IMR-90 (cell line): ENCODE measurements around the gene TCERG1L. TPM values are rescaled to one million over a fixed set of nuclear protein-coding genes. Genes with fewer than 3 reads are reported as not detected.

Experiments
- ATAC-seq: fragments of 200-7000 bp; cut with Tn5 transposase; 2 replicates; pipeline ENCODE4 v1.9.1; 2020; ENCODE audit warnings: low read depth, mild to moderate bottlenecking, moderate library complexity
- BruUV-seq: library from RNA; stranded (reverse); fragments of 400-500 nt; replicated peaks from 2 replicates; lab custom pipeline; 2021; lab: Mats Ljungman, UMichigan
- CTCF ChIA-PET: fragments of 300-600 bp; formaldehyde crosslinking; extraction: SDS; loops from one replicate; lab custom pipeline; 2021; ENCODE audit warnings: antibody characterized with exemption; lab: Yijun Ruan, JAX
- POLR2A ChIA-PET: fragments of 300-600 bp; sonication (Branson Sonifier 250); formaldehyde crosslinking; loops from one replicate; lab custom pipeline; 2022; ENCODE audit warnings: antibody characterized with exemption; ENCODE audit not compliant: unreplicated experiment; lab: Charles Lee
- DNase-seq: peaks from one replicate; pipeline ENCODE4 v3.0.0; 2013
- H2AFZ ChIP-seq: replicated peaks from 2 replicates; pipeline ENCODE3; 2013; ENCODE audit warnings: low read length, mild to moderate bottlenecking; ENCODE audit not compliant: poor library complexity
- H2AK5ac ChIP-seq: 2 replicates; pipeline ENCODE4 v1.6.1; 2013; ENCODE audit warnings: low read depth, low read length, inconsistent platforms
- H2AK9ac ChIP-seq: replicated peaks from 2 replicates; pipeline ENCODE3; 2013; ENCODE audit warnings: mild to moderate bottlenecking, low read depth, low read length, moderate library complexity; ENCODE audit not compliant: poor library complexity
- H2BK120ac ChIP-seq: 2 replicates; pipeline ENCODE4 v1.6.1; 2013; ENCODE audit warnings: low read depth, low read length, inconsistent platforms
- H2BK15ac ChIP-seq: 3 replicates; pipeline ENCODE4 v1.6.1; 2013; ENCODE audit warnings: low read depth, low read length, inconsistent platforms
- H2BK20ac ChIP-seq: 2 replicates; pipeline ENCODE4 v1.6.1; 2013; ENCODE audit warnings: low read depth, mild to moderate bottlenecking, inconsistent platforms, low read length, moderate library complexity
- H2BK5ac ChIP-seq: 2 replicates; pipeline ENCODE4 v1.6.1; 2013; ENCODE audit warnings: mild to moderate bottlenecking, low read depth, low read length, inconsistent platforms; ENCODE audit not compliant: poor library complexity, severe bottlenecking
- H3K14ac ChIP-seq: replicated peaks from 2 replicates; pipeline ENCODE4 v1.6.1; 2013; ENCODE audit warnings: low read depth, low read length, inconsistent platforms
- H3K18ac ChIP-seq: 2 replicates; pipeline ENCODE4 v1.6.1; 2013; ENCODE audit warnings: low read depth, low read length, control low read depth
- H3K23ac ChIP-seq: 2 replicates; pipeline ENCODE4 v1.6.1; 2013; ENCODE audit warnings: low read depth, low read length, inconsistent platforms
- H3K27ac ChIP-seq: 2 replicates; pipeline ENCODE4 v1.5.1; 2013; ENCODE audit warnings: mild to moderate bottlenecking, control low read depth, low read length; ENCODE audit not compliant: insufficient read depth
- H3K27me3 ChIP-seq: 2 replicates; pipeline ENCODE4 v1.6.1; 2013; ENCODE audit warnings: low read length; ENCODE audit not compliant: control insufficient read depth, insufficient read depth
- H3K36me3 ChIP-seq: 2 replicates; pipeline ENCODE4 v1.6.1; 2013; ENCODE audit warnings: low read length, mixed read lengths; ENCODE audit not compliant: control insufficient read depth, insufficient read depth
- H3K4ac ChIP-seq: 2 replicates; pipeline ENCODE4 v1.6.1; 2013; ENCODE audit warnings: low read depth, low read length, inconsistent platforms
- H3K4me1 ChIP-seq: 2 replicates; pipeline ENCODE4 v1.6.1; 2013; ENCODE audit warnings: low read length, mixed read lengths; ENCODE audit not compliant: control insufficient read depth, insufficient read depth
- H3K4me2 ChIP-seq: 2 replicates; pipeline ENCODE4 v1.6.1; 2013; ENCODE audit warnings: low read depth, mild to moderate bottlenecking, control low read depth, low read length, moderate library complexity
- H3K4me3 ChIP-seq: 2 replicates; pipeline ENCODE4 v1.5.1; 2013; ENCODE audit warnings: low read depth, mild to moderate bottlenecking, control low read depth, low read length, moderate library complexity; ENCODE audit not compliant: insufficient read depth
- H3K56ac ChIP-seq: 2 replicates; pipeline ENCODE4 v1.6.1; 2013; ENCODE audit warnings: low read length, inconsistent platforms; ENCODE audit not compliant: insufficient read depth; ENCODE audit errors: extremely low read depth
- H3K79me1 ChIP-seq, 2 experiments: 2 replicates each; pipeline ENCODE4 v1.6.1; 2013; ENCODE audit warnings: low read length in 2 of 2, inconsistent platforms in 1 of 2, low read depth in 1 of 2
- H3K9ac ChIP-seq: 2 replicates; pipeline ENCODE4 v1.6.1; 2013; ENCODE audit warnings: low read depth, low read length, control low read depth
- H3K9me1 ChIP-seq: 2 replicates; pipeline ENCODE4 v1.6.1; 2013; ENCODE audit warnings: low read length, inconsistent platforms; ENCODE audit not compliant: insufficient read depth
- H3K9me3 ChIP-seq: 2 replicates; pipeline ENCODE4 v1.6.1; 2013; ENCODE audit warnings: low read length; ENCODE audit not compliant: control insufficient read depth, insufficient read depth
- H4K20me1 ChIP-seq: 2 replicates; pipeline ENCODE4 v1.6.1; 2013; ENCODE audit warnings: low read length, inconsistent platforms; ENCODE audit not compliant: insufficient read depth
- H4K5ac ChIP-seq: 2 replicates; pipeline ENCODE4 v1.6.1; 2013; ENCODE audit warnings: mild to moderate bottlenecking, low read depth, low read length, control low read depth
- H4K8ac ChIP-seq, 2 experiments: 2 replicates each; pipeline ENCODE4 v1.6.1; 2013; ENCODE audit warnings: low read depth in 2 of 2, low read length in 2 of 2, control low read depth in 1 of 2, inconsistent platforms in 1 of 2
- H4K91ac ChIP-seq: 2 replicates; pipeline ENCODE4 v1.6.1; 2013; ENCODE audit warnings: low read depth, low read length, inconsistent platforms; ENCODE audit not compliant: insufficient read depth
- NFE2L2 ChIP-seq: fragments of 150-350 bp; IDR thresholded peaks from 2 replicates; pipeline ENCODE4 v1.6.1; 2016; ENCODE audit warnings: low read depth, mild to moderate bottlenecking, low read length
- POLR2A ChIP-seq: IDR thresholded peaks from 2 replicates; pipeline ENCODE4 v1.6.1; 2012; ENCODE audit warnings: mild to moderate bottlenecking, low read depth, low read length
- RCOR1 ChIP-seq: IDR thresholded peaks from 2 replicates; pipeline ENCODE4 v1.6.1; 2012; ENCODE audit warnings: mild to moderate bottlenecking, low read length, improper control_type of control experiment; ENCODE audit not compliant: insufficient replicate concordance
- SMC3 ChIP-seq: fragments of 150-350 bp; IDR thresholded peaks from 2 replicates; pipeline ENCODE4 v1.6.1; 2016; ENCODE audit warnings: low read depth, mild to moderate bottlenecking, antibody characterized with exemption, low read length, moderate library complexity
- WGBS, 2 experiments: methylation state at CpG; one replicate each; pipeline versions ENCODE4 v1.1.5 to v1.1.7; 2013; ENCODE audit warnings: missing lambda C conversion rate in 2 of 2; ENCODE audit not compliant: insufficient read length in 1 of 2; ENCODE audit errors: extremely low coverage in 2 of 2; 5-methylcytosine and 5-hydroxymethylcytosine counted together
- dilution Hi-C: fragments of 300-500 bp; cut with HindIII; formaldehyde crosslinking; loops from one replicate; pipeline ENCODE4 v1.14.3; 2018; ENCODE audit warnings: low sequenced_read_pairs; ENCODE audit not compliant: unreplicated experiment
- in situ Hi-C: fragments of 300-500 bp; cut with MboI; formaldehyde crosslinking; loops from 3 replicates; pipeline ENCODE4 v1.14.3; 2019; ENCODE audit warnings: low sequenced_read_pairs, inconsistent platforms, mixed read lengths
- intact Hi-C: fragments of 100-400 bp; cut with micrococcal nuclease; formaldehyde crosslinking; loops from 2 replicates; pipeline ENCODE4 v1.10.0; 2022
- polyA plus RNA-seq, 3 experiments: library from polyadenylated mRNA; depleted of rRNA; stranded (reverse); fragments of >200 nt; gene quantifications; 2 replicates each; pipeline ENCODE4 v1.2.3, GENCODE V29; 2012; ENCODE audit warnings: low replicate concordance in 1 of 3
- total RNA-seq: library from RNA; depleted of rRNA; stranded (reverse); fragments of >200 nt; gene quantifications from 2 replicates; pipeline ENCODE4 v1.2.3, GENCODE V29; 2012

TCERG1L gene
- total and polyA plus RNA-seq, 2 of the 4 experiments (the other 2 are of a cell fraction) = not detected

DNA sequence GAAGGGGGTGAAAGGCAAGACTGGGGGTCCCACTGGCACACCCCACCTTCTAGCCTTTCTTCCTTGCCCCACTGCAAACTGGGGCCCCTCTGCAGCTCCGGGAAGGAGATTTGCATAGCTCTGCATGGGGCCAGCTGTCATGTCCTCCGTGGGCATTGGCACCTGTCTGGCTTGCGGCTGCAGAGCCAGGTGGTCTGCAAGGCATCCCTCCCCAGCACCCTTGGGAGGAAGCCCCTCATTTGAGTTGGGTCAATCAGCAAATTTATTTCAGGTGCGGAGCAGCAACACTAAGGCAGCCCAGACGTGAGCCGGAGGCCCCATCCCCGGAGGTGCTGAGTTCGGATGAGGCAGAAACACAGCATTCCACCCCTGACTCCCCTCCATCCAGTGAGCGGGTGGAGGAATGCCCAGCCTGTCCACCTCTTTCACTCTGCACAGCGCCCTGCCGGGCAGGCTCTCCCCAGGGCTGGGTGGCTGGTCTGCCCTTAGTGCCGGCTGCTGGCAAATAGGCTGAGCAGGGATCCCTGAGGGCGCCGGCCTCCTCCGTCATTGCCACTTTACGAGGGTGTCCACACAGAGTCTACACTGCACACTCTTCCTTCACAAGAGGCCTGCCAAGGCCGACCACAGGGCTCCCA is 143.2 kb downstream of the TCERG1L start:
- Histone ChIP-seq H3K23ac (no peak overlapping the region), H3K9ac (no peak overlapping the region), H4K20me1 (no peaks in the 10 kb centered on the region), H3K9me3 (peaks cover 33% of the 10 kb centered on the region), H3K27ac (no peak overlapping the region), H2BK15ac (no peak overlapping the region), H3K56ac (no peak overlapping the region), H3K4ac (no peak overlapping the region), H3K4me1 (no peaks in the 10 kb centered on the region), H3K27me3 (no peaks in the 10 kb centered on the region), H3K18ac (no peak overlapping the region), H2BK120ac (no peak overlapping the region), H4K5ac (no peak overlapping the region), H3K79me1 (no peaks in the 10 kb centered on the region), H2AK5ac (no peak overlapping the region), H2BK5ac (no peak overlapping the region), H3K4me2 (no peak overlapping the region), H2AK9ac (no peak overlapping the region), H3K4me3 (no peak overlapping the region), H4K8ac (no peak overlapping the region), H3K36me3 (no peaks in the 10 kb centered on the region), H3K9me1 (no peaks in the 10 kb centered on the region), H3K14ac (no peak overlapping the region), H2BK20ac (no peak overlapping the region), H2AFZ (no peak overlapping the region), H4K91ac (no peak overlapping the region)
- POLR2A ChIA-PET = no interaction called here
- no peak for ATAC-seq
- intact Hi-C loops = no loop called here
- CTCF ChIA-PET = no interaction called here
- dilution Hi-C loops = no loop called here
- TF ChIP-seq RCOR1 (no peak), POLR2A (no peak), NFE2L2 (no peak), SMC3 (no peak)
- no peak for DNase-seq
- WGBS, 2 experiments = 39% methylated on average over 5 of the region's 17 CpGs; no CpG with 5 or more reads in 1 of the 2 experiments
- no TSS peak for BruUV-seq
- in situ Hi-C loops = no loop called here
